Kidney capillary endothelial cell (primary cell): ENCODE data around the gene GALK1.
"Not testable (repeated sequence)": the region's sequence is repeated elsewhere in the genome, so short reads cannot be mapped to it uniquely, and the experiment has no call there.

Source experiments
- DNase-seq: peaks from one replicate; pipeline ENCODE4 v3.0.0-alpha.2; 2018; ENCODE audit warnings: low spot score

GALK1 gene

GRCh38 chr17:75783803-75784472, 18.9 kb upstream of the GALK1 start:
- DNase-seq: no peak

DNA sequence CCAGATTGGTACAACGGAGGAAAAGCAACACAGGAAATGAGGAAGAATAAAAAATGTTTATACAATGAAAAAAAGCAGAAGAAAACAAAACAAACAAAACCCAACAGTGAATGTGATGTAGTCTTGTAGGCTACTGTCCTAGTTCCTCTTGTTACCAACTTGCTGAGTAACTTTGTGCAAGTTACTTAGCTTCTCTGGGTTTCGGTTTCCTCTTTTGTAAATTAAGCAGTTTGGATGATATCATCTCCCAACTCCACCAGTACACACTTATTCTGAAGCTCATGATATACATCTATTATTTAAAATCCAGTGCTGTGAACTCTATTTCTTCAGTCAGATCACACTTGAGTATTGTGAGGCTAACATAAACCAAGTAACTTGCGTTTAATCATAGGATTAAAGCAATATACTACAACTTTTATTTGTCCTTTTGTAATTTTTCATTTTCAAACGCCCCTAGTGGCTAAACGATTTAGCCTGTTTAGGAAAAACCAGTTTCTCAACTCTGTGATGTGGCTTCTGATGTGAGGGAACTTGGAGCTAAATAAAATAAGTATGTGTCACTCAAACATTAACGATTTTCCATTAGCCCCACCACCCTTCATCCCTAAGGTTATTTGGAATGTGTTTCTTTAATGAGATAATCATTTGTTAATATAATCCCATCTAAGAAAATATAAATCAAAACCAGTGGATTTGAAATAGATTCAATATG, 18.2 kb upstream of the GALK1 start:
- peak; percentile 62 for DNase-seq

DNA sequence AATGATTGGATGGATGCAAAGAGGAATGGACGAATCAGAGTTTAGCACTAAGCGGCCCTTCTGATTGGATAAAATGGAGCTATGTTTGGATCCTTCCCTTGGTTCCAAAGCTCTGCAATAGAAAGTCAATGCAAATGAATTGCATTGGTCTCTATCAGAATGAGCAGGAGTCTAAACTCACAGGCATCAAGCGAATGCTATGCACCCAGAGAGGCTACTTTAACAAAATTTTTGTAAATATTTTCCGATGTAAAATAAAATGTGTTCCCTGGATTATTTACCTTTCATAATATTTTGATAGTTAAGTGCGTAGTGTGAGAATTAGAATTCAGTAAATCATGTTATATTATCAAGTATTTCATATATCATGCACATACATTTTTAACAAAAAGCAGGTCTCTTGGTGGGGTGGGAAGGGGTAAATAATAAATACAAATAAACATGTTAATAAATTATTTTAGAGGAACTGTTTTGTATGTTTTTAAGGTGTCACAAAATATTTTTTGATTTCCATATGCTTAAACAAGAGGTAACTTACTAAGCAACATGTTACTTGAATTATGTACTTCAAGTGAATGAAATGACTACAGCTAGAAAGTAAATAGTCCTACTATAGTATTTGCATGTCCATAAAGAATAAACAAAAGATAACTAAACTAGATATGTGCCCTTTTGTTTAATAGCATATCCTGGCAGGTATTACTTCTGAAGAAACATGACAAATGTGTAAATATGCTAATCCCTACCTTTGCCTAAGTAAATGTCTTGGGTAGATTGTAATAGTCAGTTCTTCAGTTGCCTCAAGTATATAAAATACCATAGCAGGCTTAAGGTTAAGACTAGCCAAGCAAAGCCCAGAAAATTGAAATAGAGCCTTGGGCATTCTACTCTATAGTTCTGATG, 15.2 kb upstream of the GALK1 start:
- DNase-seq: no peak

DNA sequence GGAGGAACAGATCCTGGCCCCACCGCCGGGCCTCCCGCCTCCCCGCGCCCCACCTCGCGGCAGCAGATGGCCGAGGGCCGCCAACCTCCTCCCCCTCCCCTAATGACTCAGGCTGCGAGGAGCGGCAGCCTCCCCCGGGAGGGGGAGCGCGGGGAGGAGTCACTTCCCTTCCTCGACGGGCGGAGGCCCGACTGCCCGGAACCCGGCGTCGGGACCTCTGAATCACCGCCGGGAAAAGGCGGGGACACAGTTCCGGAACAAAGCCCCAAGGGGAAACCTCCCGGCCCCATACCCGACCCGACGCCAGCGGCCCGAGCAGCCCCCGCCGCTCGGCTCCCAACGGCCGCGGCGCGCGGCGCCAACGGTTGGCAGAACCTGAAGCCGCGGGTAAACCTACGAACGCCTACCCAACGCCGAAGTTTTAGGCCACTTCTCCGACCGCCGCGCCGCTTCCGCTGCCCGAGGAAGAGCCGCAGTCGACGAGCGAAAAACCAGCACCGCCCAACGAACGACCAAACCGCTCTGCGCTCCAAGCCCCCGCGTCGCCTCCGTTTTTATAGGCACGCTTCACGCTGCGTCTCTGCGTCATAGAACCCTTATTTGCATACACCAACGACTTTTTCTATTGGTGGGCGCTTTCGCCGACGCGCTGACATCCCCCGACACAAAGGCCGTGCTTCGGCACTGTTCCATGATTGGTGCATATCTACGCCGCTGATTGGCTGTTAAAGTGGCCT, 14.4 kb upstream of the GALK1 start:
- DNase-seq: peak; percentile 100

- DNase-seq: no peak
These were observed 13.9 kb upstream of the GALK1 start for GRCh38 chr17:75778861-75779249.

DNA sequence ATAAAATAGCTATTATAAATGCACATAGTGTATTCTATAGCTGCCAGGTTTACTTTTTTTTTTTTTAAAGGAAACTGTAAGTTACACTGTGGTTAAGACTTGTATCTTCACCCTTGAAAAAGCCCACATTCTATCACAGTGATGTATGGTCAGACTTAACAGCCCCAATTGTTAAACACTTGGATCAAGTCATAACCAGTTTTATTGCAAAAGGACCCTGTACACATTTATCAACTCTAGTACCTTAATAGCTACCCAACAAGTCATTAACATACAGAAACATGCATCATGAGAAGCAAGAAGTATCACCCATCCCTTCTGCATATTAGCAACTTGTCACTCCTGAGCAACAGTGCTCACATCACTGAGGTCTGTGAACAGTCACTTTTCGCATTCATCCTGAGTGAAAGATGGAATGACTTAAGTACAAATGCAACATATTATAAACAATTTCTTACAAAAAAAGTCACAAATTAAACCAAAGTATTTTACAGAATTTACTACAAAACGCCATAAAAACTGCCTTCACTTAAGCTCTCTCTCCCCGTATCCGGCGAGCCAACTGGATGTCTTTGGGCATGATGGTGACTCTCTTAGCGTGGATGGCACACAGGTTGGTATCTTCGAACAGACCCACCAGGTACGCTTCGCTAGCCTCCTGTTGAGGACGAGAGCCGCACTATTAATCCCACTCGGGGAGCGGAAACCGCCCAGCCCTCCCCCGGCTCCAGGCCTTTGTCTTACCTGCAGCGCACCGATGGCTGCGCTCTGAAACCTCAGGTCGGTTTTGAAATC, 13.3 kb upstream of the GALK1 start:
- not testable (repeated sequence) for DNase-seq

- no peak for DNase-seq
These were observed 12.4 kb upstream of the GALK1 start for GRCh38 chr17:75777296-75777922.

GRCh38 chr17:75776386-75777295, 11.6 kb upstream of the GALK1 start:
- no peak for DNase-seq

DNA sequence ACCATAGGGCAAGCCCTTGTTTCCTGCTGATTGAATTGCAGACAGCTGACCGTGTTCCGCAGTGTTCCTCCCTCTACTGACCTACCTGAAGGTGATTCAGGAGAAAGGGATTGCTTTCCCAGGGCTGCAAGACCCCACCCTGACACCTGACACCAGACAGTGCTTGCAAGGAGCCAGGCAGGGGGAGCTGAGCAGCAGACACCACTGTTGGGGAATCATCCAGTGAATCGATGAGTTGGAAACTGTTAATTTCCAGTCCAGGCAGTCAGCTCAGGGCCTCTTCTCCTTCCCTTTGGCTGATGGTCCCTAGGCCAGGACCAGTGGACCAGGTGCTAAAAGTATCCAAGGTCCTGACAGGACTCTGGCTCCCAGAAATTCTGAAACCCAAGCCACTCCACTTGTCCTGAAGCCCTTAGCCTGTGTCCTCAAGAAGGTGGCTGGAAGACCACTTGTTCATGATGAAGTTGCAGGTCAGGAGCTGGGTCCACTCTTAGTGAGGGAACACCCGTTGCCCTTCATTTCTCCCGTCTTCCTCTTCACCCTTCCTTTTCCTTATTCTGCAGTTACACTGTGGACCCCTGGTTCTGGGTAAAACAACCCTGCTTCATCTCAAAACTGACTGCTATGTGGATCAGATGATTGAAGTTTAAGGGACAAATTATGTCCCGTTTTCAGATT, 10.1 kb upstream of the GALK1 start:
- no peak for DNase-seq

DNA sequence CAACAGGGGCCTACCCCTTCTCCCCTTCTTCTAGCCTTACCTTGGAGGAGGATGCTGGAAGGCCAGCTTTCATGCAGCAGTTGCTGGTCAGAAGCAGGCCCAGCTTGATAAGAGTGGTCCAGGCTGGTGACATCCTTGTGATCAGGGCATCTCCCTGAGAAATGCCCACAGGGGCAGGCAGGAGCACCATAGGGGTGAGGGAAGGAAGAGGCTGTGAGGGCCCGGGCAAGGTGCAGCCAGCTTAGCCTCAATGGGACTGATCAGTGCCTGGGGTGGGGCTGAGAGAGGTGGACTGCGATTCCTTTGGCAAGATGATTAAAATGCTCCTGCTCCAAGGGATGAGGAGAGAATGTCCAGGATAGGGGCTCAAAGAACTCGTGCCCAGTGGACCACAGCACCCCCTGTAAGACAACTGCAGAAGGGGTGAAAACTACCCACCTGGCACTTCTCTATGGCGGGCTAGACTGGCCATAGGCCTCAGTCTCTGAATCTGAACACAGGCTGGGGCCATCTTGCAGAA, 9.5 kb upstream of the GALK1 start:
- no peak for DNase-seq

DNA sequence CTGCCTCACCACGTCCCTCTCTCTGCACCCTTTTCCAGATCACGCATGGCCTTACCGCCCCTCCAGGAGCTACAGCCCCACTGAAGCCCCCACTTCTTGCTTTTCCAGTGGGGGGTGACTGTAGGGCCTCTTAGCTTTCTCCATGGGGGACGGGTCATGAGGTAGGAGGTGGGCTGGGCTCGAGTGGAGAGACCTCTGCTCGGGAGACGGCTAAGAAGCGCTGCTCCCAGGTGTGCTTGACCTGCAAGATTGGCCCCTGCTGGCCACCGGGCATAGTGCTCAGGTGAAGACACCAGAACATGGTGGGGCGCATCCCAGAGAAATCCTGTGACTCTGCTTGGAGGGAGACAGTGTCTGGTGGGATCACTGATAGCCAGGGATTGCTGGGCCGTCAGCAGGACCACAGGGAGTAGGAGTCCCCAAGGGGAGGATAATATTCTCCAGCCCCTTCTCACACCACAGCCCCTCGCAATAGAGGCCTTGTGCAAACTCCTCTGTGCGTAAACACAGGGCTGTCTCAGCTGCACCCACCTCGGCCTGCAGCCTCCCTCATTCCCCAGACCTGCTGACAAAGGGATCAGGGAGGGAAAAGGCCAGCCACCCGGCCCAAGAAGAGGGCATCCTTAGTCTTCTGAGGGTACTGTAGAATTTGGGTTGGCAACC, 8.9 kb upstream of the GALK1 start:
- no peak for DNase-seq

DNA sequence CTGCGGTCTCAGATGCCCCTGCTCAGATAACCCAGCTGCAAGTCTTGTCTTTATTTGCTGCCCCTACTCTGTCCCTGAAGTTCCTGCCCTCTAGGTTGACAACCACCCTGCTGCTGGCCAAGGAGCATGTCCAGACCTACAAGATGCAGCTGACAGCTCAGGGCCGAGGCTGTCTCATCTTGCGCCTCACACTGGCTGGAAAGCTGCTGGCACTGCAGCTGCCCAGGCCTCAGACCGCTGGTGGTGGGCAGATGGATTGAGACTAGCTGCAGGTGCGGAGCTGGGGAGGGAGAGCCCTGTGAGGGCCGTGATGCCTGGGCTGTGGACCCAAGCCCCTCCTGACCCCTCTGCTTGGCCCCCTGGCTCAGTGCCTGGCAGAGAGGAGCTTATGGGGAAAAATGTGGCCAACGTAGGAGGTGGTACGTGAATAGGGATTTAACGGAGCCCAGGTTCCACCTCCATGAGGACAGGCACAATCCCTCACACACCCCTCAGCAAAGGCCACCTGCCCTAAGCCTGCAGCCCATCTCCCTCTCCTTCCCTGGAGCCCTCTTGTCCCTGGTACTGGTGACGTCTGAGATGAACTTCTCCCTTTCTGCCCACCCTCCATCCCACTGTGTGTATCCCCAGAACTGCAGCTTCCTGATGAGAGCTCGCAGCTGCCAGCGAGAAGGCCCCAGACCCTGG, 8.3 kb upstream of the GALK1 start:
- no peak for DNase-seq

GRCh38 chr17:75771334-75772281, 6.6 kb upstream of the GALK1 start:
- no peak for DNase-seq

DNA sequence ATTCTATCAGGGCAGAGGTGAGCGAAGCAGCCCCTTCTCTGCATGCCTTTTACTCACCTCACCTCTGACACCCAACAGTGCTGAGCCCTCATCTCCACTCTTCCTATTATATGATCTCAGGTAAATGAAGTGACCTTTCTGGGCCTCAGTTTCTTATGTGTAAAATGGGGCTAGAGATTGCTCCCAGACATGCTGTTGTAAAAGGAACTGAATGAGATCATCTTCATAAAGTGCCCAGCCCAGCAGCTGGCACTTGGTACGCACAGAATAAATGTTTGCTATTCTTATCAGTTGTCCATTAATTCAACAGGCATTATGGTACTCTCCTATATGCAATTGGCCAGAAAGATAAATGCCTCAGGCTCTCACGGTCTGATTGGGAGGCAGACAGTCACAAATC, 4.5 kb upstream of the GALK1 start:
- DNase-seq: no peak

DNA sequence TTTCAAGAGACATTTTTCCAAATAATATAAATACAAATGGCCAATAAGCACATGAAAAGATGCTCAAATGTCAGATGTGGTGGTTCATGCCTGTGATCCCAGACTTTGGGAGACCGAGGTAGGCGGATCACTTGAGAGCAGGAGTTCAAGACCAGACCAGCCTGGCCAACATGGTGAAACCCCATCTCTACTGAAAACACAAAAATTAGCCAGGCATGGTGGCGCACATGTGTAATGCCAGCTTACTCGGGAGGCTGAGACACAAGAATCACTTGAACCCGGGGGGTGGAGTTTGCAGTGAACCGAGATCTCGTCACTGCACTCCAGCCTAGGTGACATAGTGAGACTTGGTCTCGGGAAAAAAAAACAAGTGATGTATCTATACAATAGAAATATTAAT, 2.9 kb upstream of the GALK1 start:
- DNase-seq: no peak

DNA sequence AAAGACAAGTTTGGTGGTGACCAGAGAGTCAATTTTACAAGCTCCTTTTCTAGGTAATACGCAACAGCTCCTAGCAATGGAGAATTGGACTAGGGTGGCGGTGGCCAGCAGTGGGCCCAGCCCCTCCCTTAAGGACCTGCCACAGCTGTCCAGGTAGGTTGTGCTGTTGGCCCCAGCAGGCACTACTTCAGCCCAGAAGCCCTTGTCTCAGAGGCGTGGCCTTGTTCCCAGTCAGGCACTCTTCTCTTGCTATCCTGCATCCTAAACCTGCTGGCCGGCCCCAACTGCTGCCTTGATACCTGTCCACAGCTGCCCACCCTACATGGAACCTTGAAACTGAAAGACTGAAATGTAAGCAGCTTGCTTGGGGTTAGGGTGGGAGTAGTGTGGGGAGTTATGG, 989 bp upstream of the GALK1 start:
- DNase-seq: no peak

GRCh38 chr17:75764417-75764710, 628 bp downstream of the GALK1 start:
- no peak for DNase-seq
